Pancreas (tissue), 10 donors: Measurements from ENCODE around the gene GBA2. TPM values are rescaled to one million over a fixed set of nuclear protein-coding genes. Genes with fewer than 3 reads are reported as not detected.

ENCODE experiments used
- ATAC-seq, 4 donors: fragments of 200-7000 bp; cut with Tn5 transposase; one replicate each; pipeline versions ENCODE4 v1.8.0 to v1.9.1; 2020; ENCODE audit warnings: mild to moderate bottlenecking in 4 of 4, moderate library complexity in 4 of 4
- DNase-seq, 6 donors: peaks; one replicate each; pipeline ENCODE4 v3.0.0-alpha.2; 2020
- FAIRE-seq: peaks from 2 replicates; lab custom pipeline; 2012; peaks lifted over from hg19 to GRCh38; lab: Jason Lieb, UNC
- H3K27ac ChIP-seq, 4 donors: fragments of 200-600 bp; sonication (generic); 1 replicate in 3 of 4; 2 replicates in 1 of 4; pipeline versions ENCODE4 v1.5.0 to v1.8.0; 2020
- H3K27me3 ChIP-seq, 4 donors: fragments of 200-600 bp; one replicate each; pipeline ENCODE4 v1.8.0; 2021
- H3K36me3 ChIP-seq, 3 donors: fragments of 200-600 bp; sonication (generic) in 1 of 3; one replicate each; pipeline versions ENCODE4 v1.5.0 to v1.8.0; 2020 to 2021
- H3K4me1 ChIP-seq, 3 donors: fragments of 200-600 bp; one replicate each; pipeline ENCODE4 v1.8.0; 2021
- H3K4me3 ChIP-seq, 4 donors: fragments of 200-600 bp; sonication (generic) in 2 of 4; one replicate each; pipeline versions ENCODE4 v1.5.0 to v1.8.0; 2020 to 2021
- H3K9me3 ChIP-seq, 4 donors: fragments of 200-600 bp; one replicate each; pipeline ENCODE4 v1.8.0; 2021
- CTCF ChIP-seq, 4 donors: fragments of 200-600 bp; sonication (generic) in 3 of 4; IDR thresholded peaks; one replicate each; pipeline versions ENCODE4 v1.5.0 to v1.8.0; 2021; ENCODE audit warnings: antibody characterized with exemption in 4 of 4
- WGBS, 2 donors: extraction: QIAGEN DNeasy Blood & Tissue Kit; methylation state at CpG; one replicate each; pipeline ENCODE4 v1.1.7; 2013; 5-methylcytosine and 5-hydroxymethylcytosine counted together
- intact Hi-C, 3 donors: fragments of 100-400 bp; cut with DNase I; formaldehyde crosslinking; loops; one replicate each; pipeline versions ENCODE4 v1.11.1 to v1.14.2; 2022
- polyA plus RNA-seq, 2 donors: library from polyadenylated mRNA; stranded (reverse); fragments of 200-250 nt; gene quantifications; one replicate each; pipeline ENCODE4 v1.2.3, GENCODE V29; 2013
- total RNA-seq, 6 donors: library from RNA; stranded (reverse); fragmentation: NEBNext Ultra II Directional in 4 of 6; extraction: Animal tissue kit (Norgen Biotek cat#: 25700) in 4 of 6; gene quantifications; one replicate each; pipeline versions ENCODE4 v1.2.1 to v1.2.4, GENCODE V29; 2021 to 2023
- donor health status: healthy with polysubstance abuse.
- donor health status: DM: no; HTN: no; CAD: no; lungs with moderate emphysema.
- donor health status: DM: no; HTN: no; CAD: no.
- donor health status: control.
- donor health status: control.
- donor health status: Bipolar disorder and iron deficiency.
- donor health status: DM: yes; HTN: yes; CAD: no.
- donor health status: DM: no; HTN: no; CAD: no.
- donor health status: DM: no; HTN: no; CAD: no.
- donor health status: DM: yes; HTN: yes; CAD: no.

GBA2 gene
- total and polyA plus RNA-seq, 8 donors = 22.0 to 91.3 (median 34.4) TPM

DNA sequence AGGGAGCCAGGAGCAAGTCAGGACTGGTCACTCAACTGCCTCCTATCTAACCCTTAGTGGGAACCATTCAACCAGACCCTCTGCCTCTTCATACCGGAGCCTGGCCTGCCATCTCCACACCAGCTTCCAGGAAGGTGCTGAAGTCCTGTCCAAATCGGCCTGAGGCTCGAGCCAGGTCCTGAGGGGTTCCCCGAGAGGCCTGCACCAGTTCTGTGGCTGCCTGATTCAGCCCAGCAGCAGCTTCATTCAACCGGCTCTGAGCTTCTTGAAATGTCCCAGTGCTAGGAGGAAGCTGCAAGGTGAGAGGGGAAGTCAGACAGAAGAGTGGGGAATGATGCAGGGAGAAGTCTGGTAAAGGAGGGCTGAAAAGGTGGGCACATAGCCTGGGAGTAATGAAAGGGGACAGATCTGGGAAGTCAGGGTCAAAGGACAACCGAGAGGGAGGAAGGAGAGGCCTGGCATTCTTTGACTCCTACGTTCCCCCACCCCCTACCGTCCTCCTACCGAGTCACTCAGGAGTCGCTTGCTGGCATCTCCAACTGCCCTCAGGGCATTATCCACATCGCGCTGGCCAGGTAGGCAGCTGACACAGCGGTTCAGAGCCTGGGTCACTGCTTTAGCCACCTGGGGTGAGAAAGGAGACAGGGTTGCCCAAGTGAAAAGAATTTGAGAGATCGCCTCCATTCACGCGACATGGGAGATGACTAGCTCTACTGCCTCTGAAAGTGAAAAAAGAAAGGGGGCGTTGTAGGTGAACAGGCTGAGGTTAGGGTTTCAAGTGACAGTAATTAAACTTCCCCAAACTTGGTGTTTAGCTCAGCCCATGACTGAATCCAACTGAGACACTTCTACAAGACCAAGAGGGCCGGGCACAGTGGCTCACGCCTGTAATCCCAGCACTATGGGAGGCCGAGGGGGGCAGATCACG lies 37.3 kb downstream of the GBA2 start:
- Histone ChIP-seq H3K4me3 (no peak overlapping the region), H3K36me3 (peaks cover 11 to 90% (median 60%) of the 10 kb centered on the region in 3 donors), H3K9me3 (no peaks in the 10 kb centered on the region), H3K27me3 (no peaks in the 10 kb centered on the region), H3K4me1 (no peaks in the 10 kb centered on the region), H3K27ac (no peak overlapping the region)
- DNase-seq = no peak
- FAIRE-seq = no peak
- ATAC-seq = no peak
- no peak for TF ChIP-seq CTCF (IDR thresholded peaks at IDR 0.05)
- WGBS, 2 donors = 85 to 86% methylated on average over 21 of the region's 21 CpGs
- intact Hi-C loops = no loop called here

DNA sequence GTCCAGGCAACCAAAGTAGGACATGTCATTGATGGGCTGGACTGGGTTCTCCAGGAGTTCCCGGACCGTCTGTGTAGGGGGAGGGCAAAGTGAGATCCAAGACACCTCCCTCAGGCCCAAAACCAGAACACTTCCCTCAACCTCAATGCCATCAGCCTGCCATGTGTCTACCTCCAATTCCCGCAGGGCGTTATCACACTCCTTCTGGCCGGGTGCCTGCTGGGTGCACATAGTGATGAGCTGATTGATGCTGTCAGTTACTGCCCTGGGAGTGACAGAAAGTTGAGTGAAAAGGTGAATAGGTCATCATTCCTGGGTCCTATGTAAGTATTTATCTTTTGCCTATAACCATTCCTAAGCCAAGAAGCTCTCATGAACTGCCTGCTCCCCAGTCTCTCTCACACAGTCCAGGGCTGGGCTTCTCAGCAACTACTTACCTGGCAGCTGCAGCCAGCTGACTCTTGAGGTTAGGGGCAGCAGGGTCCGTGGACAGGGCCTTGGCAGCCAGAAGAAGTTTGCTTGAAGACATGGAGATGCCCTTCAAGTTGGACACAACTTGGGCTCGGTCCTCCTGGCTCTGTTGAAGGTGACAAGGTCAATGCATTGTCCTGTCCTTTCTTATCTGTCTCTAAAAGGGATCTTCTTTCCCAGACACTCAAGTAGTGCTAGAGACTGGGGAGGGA lies 38.1 kb downstream of the GBA2 start:
- Histone ChIP-seq H3K4me3 (no peak overlapping the region), H3K4me1 (no peaks in the 10 kb centered on the region), H3K36me3 (peaks cover 11 to 90% (median 62%) of the 10 kb centered on the region in 3 donors), H3K27ac (no peak overlapping the region), H3K27me3 (no peaks in the 10 kb centered on the region), H3K9me3 (no peaks in the 10 kb centered on the region)
- FAIRE-seq (no peak), ATAC-seq (no peak), DNase-seq (no peak)
- intact Hi-C loops = no loop called here
- 74 to 76% methylated on average over 7 of the region's 7 CpGs for WGBS, 2 donors
- TF ChIP-seq CTCF (IDR thresholded peaks at IDR 0.05) = no peak

GRCh38 chr9:35708146-35708545 lies 40.9 kb downstream of the GBA2 start:
- peaks cover 16 to 90% (median 62%) of the 10 kb centered on the region in 3 donors for H3K36me3 ChIP-seq
- no peak for TF ChIP-seq CTCF (IDR thresholded peaks at IDR 0.05)
- intact Hi-C loops = loop anchor here in 1 of 3 donors (10.0 kb wide), 1 partner anchor 63 kb away; no protein-coding TSS in a partner anchor
- H3K27ac ChIP-seq = no peak overlapping the region
- no peak for FAIRE-seq
- DNase-seq = no peak
- no peak for ATAC-seq
- no peaks in the 10 kb centered on the region for H3K9me3 ChIP-seq
- no peak overlapping the region for H3K4me3 ChIP-seq
- H3K4me1 ChIP-seq = no peaks in the 10 kb centered on the region
- no peaks in the 10 kb centered on the region for H3K27me3 ChIP-seq
- WGBS, 2 donors = 95 to 96% methylated on average over 4 of the region's 4 CpGs

DNA sequence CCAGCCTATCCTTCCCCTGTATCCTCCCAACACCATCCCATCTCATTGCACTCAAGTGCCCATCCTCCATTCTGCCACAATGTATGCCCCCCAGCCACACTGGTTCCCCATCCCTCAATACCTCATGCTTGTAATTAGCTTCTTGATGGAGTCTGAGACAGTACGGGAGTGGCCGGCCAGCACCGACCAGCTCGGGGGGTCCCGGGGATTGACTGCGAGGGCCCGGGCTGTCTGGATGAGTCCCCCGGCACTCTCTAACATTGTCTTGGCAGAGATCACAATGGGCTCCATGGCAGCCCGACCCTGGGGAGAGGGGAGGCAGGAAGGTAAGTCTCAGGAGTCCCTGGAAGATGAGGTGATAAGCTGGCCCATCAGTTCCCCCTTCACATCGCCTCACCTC lies 42.1 kb downstream of the GBA2 start:
- FAIRE-seq = no peak
- WGBS, 2 donors = 83 to 84% methylated on average over 10 of the region's 10 CpGs
- TF ChIP-seq CTCF (IDR thresholded peaks at IDR 0.05) = no peak
- H3K4me3 ChIP-seq = no peak overlapping the region
- H3K4me1 ChIP-seq = no peaks in the 10 kb centered on the region
- no peak for ATAC-seq
- DNase-seq = no peak
- intact Hi-C loops = loop anchor here in 1 of 3 donors (10.0 kb wide), 1 partner anchor 62 kb away; no protein-coding TSS in a partner anchor
- no peaks in the 10 kb centered on the region for H3K27me3 ChIP-seq
- peaks cover 12 to 91% (median 73%) of the 10 kb centered on the region in 3 donors for H3K36me3 ChIP-seq
- no peaks in the 10 kb centered on the region for H3K9me3 ChIP-seq
- H3K27ac ChIP-seq = no peak overlapping the region
